GM12801 (cell line): Measurements from ENCODE around the gene FOXN1.

Experiments
- CTCF ChIP-seq: IDR thresholded peaks from one replicate; pipeline ENCODE4 v1.5.1; 2011; ENCODE audit warnings: control low read depth; ENCODE audit not compliant: insufficient read length; ENCODE audit errors: extremely low read depth

Gene FOXN1

GRCh38 chr17:28526381-28526780, 20.2 kb downstream of the FOXN1 start:
- TF ChIP-seq CTCF, result no peak

- no peak for TF ChIP-seq CTCF
These were observed 21.1 kb downstream of the FOXN1 start for GRCh38 chr17:28527181-28527681.

- no peak for TF ChIP-seq CTCF
These were observed 21.7 kb downstream of the FOXN1 start for GRCh38 chr17:28527859-28528258.

GRCh38 chr17:28528327-28529012, 22.3 kb downstream of the FOXN1 start:
- TF ChIP-seq CTCF, result no peak

DNA sequence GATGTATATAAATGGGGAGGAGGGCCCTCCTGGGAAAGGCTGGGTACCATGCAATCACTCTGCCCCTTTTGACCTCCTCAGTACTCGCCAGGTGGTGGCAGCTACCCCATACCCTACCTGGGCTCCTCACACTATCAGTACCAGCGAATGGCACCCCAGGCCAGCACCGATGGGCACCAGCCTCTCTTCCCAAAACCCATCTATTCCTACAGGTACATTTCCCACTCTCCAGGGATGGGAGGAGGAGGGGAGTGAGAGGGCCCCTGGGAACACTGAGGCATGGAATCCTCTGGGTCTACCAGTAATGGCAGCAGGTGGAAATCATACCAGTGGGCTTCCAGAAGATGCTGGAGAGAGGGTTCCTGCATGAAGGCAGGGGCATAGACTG, 22.9 kb downstream of the FOXN1 start:
- TF ChIP-seq CTCF, result no peak

DNA sequence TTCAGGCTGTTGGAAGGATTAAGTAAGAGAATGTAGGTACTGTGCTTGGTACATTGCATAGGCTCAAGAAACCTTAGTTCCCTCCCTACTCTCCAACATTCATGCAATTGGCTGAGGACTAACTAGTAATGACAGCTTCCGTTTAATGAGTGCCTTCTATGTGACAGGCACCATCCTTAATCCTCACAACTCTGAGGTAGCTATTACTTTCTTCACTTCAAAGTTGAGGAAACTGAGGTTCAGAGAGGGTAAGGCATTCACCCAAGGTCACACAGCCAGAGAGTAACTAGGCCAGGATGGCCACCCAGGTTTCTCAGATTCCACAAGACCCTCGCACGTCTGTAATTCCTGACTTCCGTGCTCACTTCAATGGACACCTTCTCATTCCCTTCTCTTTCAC, 24.1 kb downstream of the FOXN1 start:
- no peak for TF ChIP-seq CTCF

DNA sequence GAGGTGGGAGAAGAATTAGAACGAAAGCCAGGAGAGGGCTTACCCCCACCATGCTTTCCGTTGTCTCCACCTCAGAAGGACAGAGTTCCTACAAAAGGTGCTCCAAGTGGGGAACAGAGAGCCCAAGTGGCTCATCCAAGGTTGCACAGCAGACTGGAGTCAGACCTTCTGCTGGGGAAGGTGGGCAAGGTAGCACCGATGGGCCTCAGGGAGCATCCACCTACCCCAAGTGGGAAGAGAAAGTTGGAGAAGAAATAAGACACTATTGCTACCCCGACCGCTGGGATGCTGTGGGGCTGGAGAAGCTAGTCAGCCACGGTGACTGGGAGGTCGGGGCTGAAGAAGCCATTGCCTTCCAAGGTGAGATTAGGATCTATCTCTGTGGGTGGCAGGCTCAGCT, 24.8 kb downstream of the FOXN1 start:
- TF ChIP-seq CTCF, result no peak
